ENCODE data around the gene SLC6A15. TPM values are rescaled to one million over a fixed set of nuclear protein-coding genes. Genes with fewer than 3 reads are reported as not detected.
A peak's percentile ranks its signal among the peaks of the same experiment; 100 is the strongest.

Gene SLC6A15
- not detected for total RNA-seq
- long read RNA-seq, result 0 reads

DNA sequence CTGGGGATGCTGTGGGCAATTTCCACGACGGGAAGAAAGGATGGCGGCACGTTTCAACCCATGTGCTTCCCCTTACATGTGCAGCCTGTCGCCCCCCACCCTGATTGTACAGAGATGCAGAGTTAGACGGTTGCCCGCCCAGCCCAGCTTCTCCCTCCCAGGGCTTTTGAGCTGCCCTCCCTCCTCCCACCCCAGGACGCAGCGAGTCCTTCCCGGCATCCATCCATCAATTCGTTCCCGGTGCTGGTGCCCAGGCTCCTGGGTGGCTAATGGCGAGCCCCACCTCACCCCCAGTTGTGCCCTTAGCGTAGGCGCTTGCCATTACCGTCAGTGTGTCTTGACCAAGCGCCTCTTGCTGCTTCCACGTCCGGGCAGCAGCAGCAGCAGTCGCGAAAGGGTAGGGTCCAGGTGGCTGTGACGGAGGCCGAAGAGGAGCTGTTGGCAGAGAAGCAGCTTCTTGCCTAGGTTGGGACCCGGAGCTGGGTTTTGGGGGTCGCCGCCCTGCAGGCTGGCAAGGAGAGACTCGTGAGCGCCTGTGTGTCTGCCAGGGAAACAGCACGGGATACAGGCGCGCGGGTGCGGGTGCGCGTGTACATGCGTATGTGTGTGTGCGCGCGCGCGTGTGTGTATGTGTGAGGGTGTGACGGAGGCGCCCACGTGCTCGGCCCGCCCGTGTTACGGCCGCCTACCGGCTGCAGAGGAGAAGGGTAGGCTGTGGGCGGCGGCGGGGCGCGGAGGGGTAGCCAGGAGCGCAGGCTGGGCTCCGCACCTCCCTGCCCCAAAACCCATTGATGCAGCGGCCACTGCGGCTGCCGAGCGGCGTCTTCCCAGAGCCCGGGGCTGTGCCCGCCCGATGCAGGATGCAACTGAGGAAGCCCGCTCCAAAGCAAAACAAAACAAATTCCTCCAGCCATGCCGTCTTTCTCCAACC is at the start of gene SLC6A15:
Gene SLC6A15 (minus strand): TSS at position 602 of the 931 bp plus-strand sequence. CDS start 20,679 bp downstream, outside the sequence.
- peak within 1 kb of the TSS; percentile 51 for H3K4me3 ChIP-seq
- no peaks in the 10 kb centered on the region for H3K9me3 ChIP-seq
- peaks cover 14% of the 10 kb centered on the region for H3K4me1 ChIP-seq
- no peak for TF ChIP-seq CTCF (IDR thresholded peaks at IDR 0.05)
- peaks cover 31% of the 10 kb centered on the region for H3K27me3 ChIP-seq (ENCODE audit: low read depth)
- DNase-seq (peak; percentile 55), ATAC-seq (peak; percentile 77 to 80)
- intact Hi-C loops (cut with DNase I), result no loop called here
- no peaks in the 10 kb centered on the region for H3K36me3 ChIP-seq
- H3K27ac ChIP-seq, result no peak within 1 kb of the TSS

DNA sequence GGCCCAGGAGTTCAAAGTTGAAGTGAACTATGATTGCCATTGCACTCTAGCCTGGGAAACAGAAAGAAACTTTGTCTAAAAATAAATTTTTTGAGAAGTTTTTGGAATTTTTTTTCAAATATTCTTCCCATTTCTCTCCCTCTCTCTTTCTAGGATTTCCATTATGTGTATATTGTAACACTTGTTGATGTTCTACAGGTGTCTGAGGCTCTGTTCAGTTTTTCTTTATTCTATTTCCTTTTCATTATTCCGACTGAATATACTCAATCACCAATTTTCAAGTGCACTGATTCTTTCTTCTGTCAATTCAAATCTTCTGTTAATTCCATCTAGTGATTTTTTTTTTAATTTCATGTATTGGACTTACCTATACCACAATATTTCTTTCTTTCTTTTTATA is 48.3 kb upstream of the SLC6A15 start:
- Histone ChIP-seq H3K27ac (no peak overlapping the region), H3K27me3 (ENCODE audit: low read depth) (no peaks in the 10 kb centered on the region), H3K4me1 (no peaks in the 10 kb centered on the region), H3K9me3 (no peaks in the 10 kb centered on the region), H3K36me3 (no peaks in the 10 kb centered on the region), H3K4me3 (no peak overlapping the region)
- DNase-seq (no peak), ATAC-seq (no peak)
- intact Hi-C loops (cut with DNase I), result no loop called here
- TF ChIP-seq CTCF (IDR thresholded peaks at IDR 0.05), result no peak

- H3K36me3 ChIP-seq, result no peaks in the 10 kb centered on the region
- H3K27ac ChIP-seq, result no peak overlapping the region
- intact Hi-C loops (cut with DNase I), result no loop called here
These were observed 42.7 kb upstream of the SLC6A15 start for GRCh38 chr12:84955298-84955697.

GRCh38 chr12:84954415-84954814 is 41.8 kb upstream of the SLC6A15 start:
- ATAC-seq (no peak), DNase-seq (no peak)
- Histone ChIP-seq H3K4me1 (no peaks in the 10 kb centered on the region), H3K9me3 (no peaks in the 10 kb centered on the region), H3K27ac (no peak overlapping the region), H3K27me3 (ENCODE audit: low read depth) (no peaks in the 10 kb centered on the region), H3K36me3 (no peaks in the 10 kb centered on the region), H3K4me3 (no peak overlapping the region)
- no peak for TF ChIP-seq CTCF (IDR thresholded peaks at IDR 0.05)
- intact Hi-C loops (cut with DNase I), result no loop called here

More at GRCh38 chr12:84955298-84955697, 42.7 kb upstream of the SLC6A15 start:
- no peak overlapping the region for H3K4me3 ChIP-seq
- no peak for ATAC-seq
- no peaks in the 10 kb centered on the region for H3K4me1 ChIP-seq
- H3K27me3 ChIP-seq (ENCODE audit: low read depth), result no peaks in the 10 kb centered on the region
- no peak for TF ChIP-seq CTCF (IDR thresholded peaks at IDR 0.05)
- DNase-seq, result no peak
- no peaks in the 10 kb centered on the region for H3K9me3 ChIP-seq

DNA sequence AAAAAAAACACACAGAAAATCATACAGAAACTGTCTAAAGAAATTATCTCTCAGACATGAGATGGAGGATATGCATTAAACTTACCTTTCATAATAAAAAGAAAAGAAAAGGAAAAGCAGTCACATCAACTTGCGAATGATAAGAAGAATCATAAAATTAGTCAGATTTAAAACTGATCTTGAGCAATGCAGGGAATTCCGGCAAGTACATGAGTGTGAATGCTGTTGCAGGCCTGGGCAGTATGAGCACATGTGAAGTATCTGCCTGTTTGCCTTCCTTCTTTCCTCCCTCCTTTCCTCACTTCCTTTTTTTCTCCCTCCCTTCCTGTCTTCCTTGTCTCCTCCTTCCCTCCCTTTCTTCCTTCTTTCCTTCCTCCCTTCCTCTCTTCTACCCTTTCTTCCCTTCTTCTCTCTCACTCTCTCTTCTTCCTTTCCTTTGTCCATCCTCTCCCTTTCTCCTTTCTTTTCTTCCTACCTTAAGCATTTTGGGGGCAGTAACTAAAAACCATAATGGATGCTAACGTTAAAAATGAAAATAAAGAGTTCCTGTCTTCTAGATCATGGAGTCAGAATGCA is 38.5 kb upstream of the SLC6A15 start:
- DNase-seq (no peak), ATAC-seq (no peak)
- no peak overlapping the region for H3K4me3 ChIP-seq
- no peaks in the 10 kb centered on the region for H3K9me3 ChIP-seq
- H3K4me1 ChIP-seq, result no peaks in the 10 kb centered on the region
- H3K27me3 ChIP-seq (ENCODE audit: low read depth), result no peaks in the 10 kb centered on the region
- intact Hi-C loops (cut with DNase I), result no loop called here
- no peak for TF ChIP-seq CTCF (IDR thresholded peaks at IDR 0.05)
- no peaks in the 10 kb centered on the region for H3K36me3 ChIP-seq
- H3K27ac ChIP-seq, result no peak overlapping the region

Measured in lower lobe of right lung (tissue), 2 donors.